Activated naive CD8-positive, alpha-beta T cell treated with anti-CD3 and anti-CD28 coated beads, Interleukin-2, amount 10 ng/mL, durations not matched to agents 7 days and 5 days (primary cell): Measurements from ENCODE around the gene ATP1A1. TPM values are rescaled to one million over a fixed set of nuclear protein-coding genes. Genes with fewer than 3 reads are reported as not detected.

ENCODE experiments used
- ATAC-seq: fragments of 150-1000 bp; cut with Tn5 transposase; one replicate; pipeline ENCODE4 v1.10.0; 2021; ENCODE audit warnings: low read depth, moderate library complexity
- POLR2A ChIA-PET: fragments of 350-600 bp; sonication (Branson Sonifier 250); formaldehyde crosslinking; loops from one replicate; lab custom pipeline; 2021; ENCODE audit warnings: antibody characterized with exemption; lab: Charles Lee
- DNase-seq: peaks from one replicate; pipeline ENCODE4 v3.0.0; 2021
- H3K27ac Mint-ChIP-seq: one replicate; pipeline ENCODE4 v1.8.0; 2022; ENCODE audit warnings: mild to moderate bottlenecking, mixed read lengths
- H3K27me3 Mint-ChIP-seq: one replicate; pipeline ENCODE4 v1.8.0; 2022; ENCODE audit warnings: mild to moderate bottlenecking, moderate library complexity, mixed read lengths
- H3K36me3 Mint-ChIP-seq: one replicate; pipeline ENCODE4 v1.8.0; 2021; ENCODE audit warnings: mild to moderate bottlenecking, mixed read lengths
- H3K4me1 Mint-ChIP-seq: one replicate; pipeline ENCODE4 v1.8.0; 2021; ENCODE audit warnings: mixed read lengths
- H3K4me3 Mint-ChIP-seq: one replicate; pipeline ENCODE4 v1.8.0; 2022; ENCODE audit warnings: mild to moderate bottlenecking, moderate library complexity, mixed read lengths
- H3K9me3 Mint-ChIP-seq: one replicate; pipeline ENCODE4 v1.8.0; 2021; ENCODE audit warnings: mixed read lengths
- total RNA-seq, 2 experiments: library from RNA; stranded (reverse); gene quantifications; one replicate each; pipeline ENCODE4 v1.2.3, GENCODE V29; 2021

Gene ATP1A1
- total RNA-seq, 2 experiments from 2014 or later = 193 to 195 TPM

DNA sequence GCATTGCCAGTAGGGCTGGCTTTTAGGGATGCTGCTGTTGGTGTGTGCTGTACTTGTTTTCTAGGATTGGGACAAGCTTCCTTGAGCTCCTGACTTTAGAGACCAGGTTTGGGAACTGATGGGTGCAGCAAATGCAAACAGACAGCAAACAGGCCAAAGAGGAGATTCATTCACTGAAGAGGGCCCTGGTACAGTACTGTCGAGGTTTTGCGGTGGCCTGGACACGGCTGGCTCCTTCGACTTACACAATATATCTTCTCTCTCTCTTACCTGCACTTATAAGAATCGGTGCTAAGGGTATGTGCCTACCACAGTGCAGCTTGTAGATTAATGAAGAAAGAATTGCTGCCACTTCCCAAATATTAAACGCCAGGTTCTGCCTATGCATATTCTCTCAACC lies 44.6 kb downstream of the ATP1A1 start:
- peaks cover 6% of the 10 kb centered on the region for H3K36me3 Mint-ChIP-seq
- no peaks in the 10 kb centered on the region for H3K27me3 Mint-ChIP-seq
- no peaks in the 10 kb centered on the region for H3K9me3 Mint-ChIP-seq
- POLR2A ChIA-PET = interaction anchor here (0.9 to 5.6 kb wide), 9 partner anchors 11 to 81 kb away, joined by 3 to 50 read pairs (median 6); partner anchors contain the start of gene ATP1A1
- peak overlapping the region; percentile 86 for H3K27ac Mint-ChIP-seq
- no peak for ATAC-seq
- H3K4me1 Mint-ChIP-seq = peaks cover 43% of the 10 kb centered on the region
- H3K4me3 Mint-ChIP-seq = peak overlapping the region; percentile 90
- DNase-seq = no peak

GRCh38 chr1:116418091-116418830 lies 45.2 kb downstream of the ATP1A1 start:
- ATAC-seq (peak; percentile 93), DNase-seq (peak; percentile 93)
- no peaks in the 10 kb centered on the region for H3K9me3 Mint-ChIP-seq
- H3K27me3 Mint-ChIP-seq = no peaks in the 10 kb centered on the region
- POLR2A ChIA-PET = interaction anchor here (0.9 to 5.6 kb wide), 13 partner anchors 11 to 86 kb away, joined by 3 to 50 read pairs (median 4); partner anchors contain the start of gene ATP1A1
- peak overlapping the region; percentile 90 for H3K4me3 Mint-ChIP-seq
- H3K36me3 Mint-ChIP-seq = peaks cover 6% of the 10 kb centered on the region
- H3K27ac Mint-ChIP-seq = peak overlapping the region; percentile 89
- peaks cover 39% of the 10 kb centered on the region for H3K4me1 Mint-ChIP-seq

DNA sequence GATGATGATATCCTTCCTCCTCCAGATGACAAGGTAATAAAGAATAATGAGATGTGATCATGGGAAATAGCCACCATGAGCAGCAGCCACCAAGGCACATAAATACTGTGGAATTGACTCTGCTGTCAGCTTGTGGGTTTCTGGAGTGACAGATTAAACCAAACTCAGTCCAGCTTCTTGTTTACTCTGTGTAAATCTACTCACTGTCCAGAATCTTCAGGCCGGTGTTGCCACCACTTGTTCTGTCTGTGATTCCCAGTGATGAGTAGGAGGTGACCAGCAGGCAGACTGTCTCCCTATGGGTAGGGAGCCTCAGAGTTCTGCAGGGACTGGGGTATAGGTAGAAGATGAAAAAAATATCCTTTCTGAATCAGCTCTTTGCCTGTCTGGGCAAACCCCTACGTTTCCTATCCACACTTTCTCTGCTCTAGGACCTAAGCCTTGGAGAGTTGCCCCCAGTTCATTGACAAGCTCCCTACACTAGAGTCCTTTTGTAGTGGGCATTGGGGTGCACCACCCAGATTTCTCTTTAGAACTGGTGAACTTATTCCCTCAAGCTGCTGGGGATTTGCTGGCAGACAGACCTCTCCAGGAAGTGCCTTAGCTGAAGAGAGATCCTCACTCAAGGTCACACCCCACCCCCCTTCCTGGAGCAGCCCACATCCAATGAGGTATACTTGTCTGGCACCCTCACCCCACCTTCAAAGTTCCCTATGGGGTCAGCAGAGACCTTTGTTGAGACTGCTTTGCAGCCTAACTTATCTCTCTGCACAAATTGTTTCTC lies 47.6 kb downstream of the ATP1A1 start:
- POLR2A ChIA-PET = interaction anchor here (5.6 kb wide), 1 partner anchor 46 kb away, joined by 50 read pairs; the partner anchor contains the start of gene ATP1A1
- Mint-ChIP-seq H3K9me3 (no peaks in the 10 kb centered on the region), H3K27me3 (peaks cover 6% of the 10 kb centered on the region), H3K4me1 (peaks cover 28% of the 10 kb centered on the region), H3K36me3 (no peaks in the 10 kb centered on the region), H3K27ac (no peak overlapping the region), H3K4me3 (no peak overlapping the region)
- ATAC-seq (no peak), DNase-seq (no peak)

- Mint-ChIP-seq H3K4me3 (no peak overlapping the region), H3K27ac (no peak overlapping the region)
- POLR2A ChIA-PET = no interaction called here
These were observed 51.4 kb downstream of the ATP1A1 start for GRCh38 chr1:116424438-116424837.

DNA sequence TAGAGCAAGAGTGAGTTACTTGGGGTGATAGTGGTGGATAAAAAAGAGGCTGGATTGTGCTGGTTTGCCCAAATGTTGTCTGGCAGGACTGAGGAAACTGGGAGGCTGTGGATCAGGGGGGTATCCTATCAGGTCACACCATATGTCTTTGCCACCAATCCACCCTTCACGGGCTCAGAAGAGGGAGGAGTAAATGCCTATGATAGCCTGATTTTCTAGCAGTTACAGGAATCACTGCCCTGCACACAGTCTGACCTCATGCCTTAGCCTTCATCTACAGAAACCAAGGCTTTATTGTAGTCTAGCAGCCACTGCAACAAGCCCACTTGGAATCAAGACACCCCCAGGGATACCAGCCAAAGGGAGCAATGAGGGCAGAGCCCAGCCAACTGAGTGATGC lies 51.8 kb downstream of the ATP1A1 start:
- peaks cover 6% of the 10 kb centered on the region for H3K4me1 Mint-ChIP-seq
- ATAC-seq = no peak
- H3K36me3 Mint-ChIP-seq = no peaks in the 10 kb centered on the region
- H3K4me3 Mint-ChIP-seq = no peak overlapping the region
- POLR2A ChIA-PET = no interaction called here
- DNase-seq = no peak
- H3K27me3 Mint-ChIP-seq = peaks cover 12% of the 10 kb centered on the region
- H3K27ac Mint-ChIP-seq = no peak overlapping the region
- no peaks in the 10 kb centered on the region for H3K9me3 Mint-ChIP-seq

More at GRCh38 chr1:116424438-116424837, 51.4 kb downstream of the ATP1A1 start:
- Mint-ChIP-seq H3K36me3 (no peaks in the 10 kb centered on the region), H3K4me1 (peaks cover 6% of the 10 kb centered on the region), H3K27me3 (peaks cover 8% of the 10 kb centered on the region), H3K9me3 (no peaks in the 10 kb centered on the region)
- ATAC-seq (no peak), DNase-seq (no peak)

DNA sequence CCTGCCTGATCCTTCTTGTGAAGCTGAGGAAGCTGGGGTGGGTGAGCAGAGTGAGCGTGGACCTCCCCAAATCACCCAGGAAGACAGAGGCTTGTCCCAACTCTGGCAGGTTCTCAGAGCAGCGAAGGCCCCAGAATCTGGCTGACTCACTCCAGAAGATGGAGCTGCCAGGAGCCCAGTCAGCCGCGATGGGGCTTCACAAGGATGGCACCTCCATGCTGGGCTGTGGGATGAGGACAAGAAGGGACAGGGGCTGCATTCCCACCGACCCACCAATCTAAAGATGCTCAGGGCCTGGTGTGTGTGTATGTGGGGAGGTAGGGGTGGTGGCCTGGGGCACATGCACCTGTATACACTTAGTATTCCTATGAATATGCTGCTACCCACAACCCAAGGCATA lies 52.9 kb downstream of the ATP1A1 start:
- Mint-ChIP-seq H3K4me3 (no peak overlapping the region), H3K4me1 (no peaks in the 10 kb centered on the region), H3K27me3 (peaks cover 18% of the 10 kb centered on the region), H3K27ac (no peak overlapping the region), H3K9me3 (no peaks in the 10 kb centered on the region), H3K36me3 (no peaks in the 10 kb centered on the region)
- DNase-seq = no peak
- ATAC-seq = no peak
- POLR2A ChIA-PET = no interaction called here

DNA sequence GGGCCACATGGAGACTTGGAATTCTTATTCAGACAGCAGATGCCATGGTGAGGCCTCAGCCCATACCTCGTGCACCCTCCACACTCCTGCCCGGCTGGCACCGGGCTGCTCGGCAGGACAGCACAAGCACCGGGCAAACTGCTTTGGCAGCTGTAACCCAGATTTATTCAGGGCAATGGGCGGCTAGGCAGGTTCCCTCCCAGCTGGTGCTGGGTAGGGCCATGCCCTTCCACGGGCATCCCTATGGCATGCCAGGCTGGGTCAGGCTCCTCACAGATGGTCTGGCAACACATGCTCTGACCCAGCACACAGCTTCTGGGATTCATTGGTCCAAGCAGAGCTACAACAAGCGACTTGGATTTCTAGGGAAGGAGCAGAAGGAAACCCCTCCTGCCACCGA lies 53.4 kb downstream of the ATP1A1 start:
- Mint-ChIP-seq H3K4me1 (no peaks in the 10 kb centered on the region), H3K9me3 (no peaks in the 10 kb centered on the region), H3K4me3 (no peak overlapping the region), H3K36me3 (no peaks in the 10 kb centered on the region), H3K27ac (no peak overlapping the region), H3K27me3 (peaks cover 18% of the 10 kb centered on the region)
- POLR2A ChIA-PET = no interaction called here
- DNase-seq = no peak
- no peak for ATAC-seq

DNA sequence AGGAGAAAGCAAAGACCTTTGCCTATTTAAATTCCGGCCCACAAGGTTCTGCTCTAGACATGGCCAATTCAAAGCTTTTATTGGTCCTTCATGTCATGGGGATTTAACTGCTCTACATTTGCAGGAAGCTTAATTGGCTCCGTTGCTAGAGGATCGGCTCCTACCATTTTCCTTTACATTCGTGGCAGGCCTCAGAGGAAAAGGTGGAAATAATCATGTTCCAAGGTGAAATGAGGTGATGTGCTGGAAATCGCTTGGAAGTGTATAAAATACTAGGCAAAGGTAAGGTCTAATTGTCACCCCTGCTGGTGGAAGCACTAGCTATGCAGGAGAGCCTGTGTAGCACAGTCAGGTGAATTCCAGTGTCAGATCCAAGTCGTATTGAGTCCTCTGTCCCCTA lies 55.5 kb downstream of the ATP1A1 start:
- DNase-seq = no peak
- POLR2A ChIA-PET = interaction anchor here (1.8 kb wide), 1 partner anchor 11 kb away, joined by 5 read pairs; no protein-coding TSS in a partner anchor
- ATAC-seq = no peak
- Mint-ChIP-seq H3K4me3 (no peak overlapping the region), H3K27me3 (peaks cover 22% of the 10 kb centered on the region), H3K4me1 (no peaks in the 10 kb centered on the region), H3K9me3 (no peaks in the 10 kb centered on the region), H3K36me3 (no peaks in the 10 kb centered on the region), H3K27ac (no peak overlapping the region)

GRCh38 chr1:116429821-116430374 lies 56.9 kb downstream of the ATP1A1 start:
- Mint-ChIP-seq H3K4me3 (no peak overlapping the region), H3K27ac (no peak overlapping the region), H3K4me1 (no peaks in the 10 kb centered on the region), H3K9me3 (no peaks in the 10 kb centered on the region), H3K36me3 (no peaks in the 10 kb centered on the region), H3K27me3 (peaks cover 18% of the 10 kb centered on the region)
- ATAC-seq (no peak), DNase-seq (no peak)
- POLR2A ChIA-PET = interaction anchor here (1.8 kb wide), 1 partner anchor 12 kb away, joined by 5 read pairs; no protein-coding TSS in a partner anchor

GRCh38 chr1:116431870-116432500 lies 58.9 kb downstream of the ATP1A1 start:
- POLR2A ChIA-PET = no interaction called here
- DNase-seq = no peak
- Mint-ChIP-seq H3K9me3 (no peaks in the 10 kb centered on the region), H3K27ac (no peak overlapping the region), H3K36me3 (no peaks in the 10 kb centered on the region), H3K4me3 (no peak overlapping the region), H3K4me1 (no peaks in the 10 kb centered on the region), H3K27me3 (peaks cover 16% of the 10 kb centered on the region)
- no peak for ATAC-seq

GRCh38 chr1:116432655-116433265 lies 59.7 kb downstream of the ATP1A1 start:
- no peak overlapping the region for H3K27ac Mint-ChIP-seq
- H3K4me3 Mint-ChIP-seq = no peak overlapping the region
- no peaks in the 10 kb centered on the region for H3K36me3 Mint-ChIP-seq
- no peak for ATAC-seq
- no peaks in the 10 kb centered on the region for H3K4me1 Mint-ChIP-seq
- H3K27me3 Mint-ChIP-seq = peaks cover 22% of the 10 kb centered on the region
- POLR2A ChIA-PET = no interaction called here
- DNase-seq = no peak
- H3K9me3 Mint-ChIP-seq = no peaks in the 10 kb centered on the region

DNA sequence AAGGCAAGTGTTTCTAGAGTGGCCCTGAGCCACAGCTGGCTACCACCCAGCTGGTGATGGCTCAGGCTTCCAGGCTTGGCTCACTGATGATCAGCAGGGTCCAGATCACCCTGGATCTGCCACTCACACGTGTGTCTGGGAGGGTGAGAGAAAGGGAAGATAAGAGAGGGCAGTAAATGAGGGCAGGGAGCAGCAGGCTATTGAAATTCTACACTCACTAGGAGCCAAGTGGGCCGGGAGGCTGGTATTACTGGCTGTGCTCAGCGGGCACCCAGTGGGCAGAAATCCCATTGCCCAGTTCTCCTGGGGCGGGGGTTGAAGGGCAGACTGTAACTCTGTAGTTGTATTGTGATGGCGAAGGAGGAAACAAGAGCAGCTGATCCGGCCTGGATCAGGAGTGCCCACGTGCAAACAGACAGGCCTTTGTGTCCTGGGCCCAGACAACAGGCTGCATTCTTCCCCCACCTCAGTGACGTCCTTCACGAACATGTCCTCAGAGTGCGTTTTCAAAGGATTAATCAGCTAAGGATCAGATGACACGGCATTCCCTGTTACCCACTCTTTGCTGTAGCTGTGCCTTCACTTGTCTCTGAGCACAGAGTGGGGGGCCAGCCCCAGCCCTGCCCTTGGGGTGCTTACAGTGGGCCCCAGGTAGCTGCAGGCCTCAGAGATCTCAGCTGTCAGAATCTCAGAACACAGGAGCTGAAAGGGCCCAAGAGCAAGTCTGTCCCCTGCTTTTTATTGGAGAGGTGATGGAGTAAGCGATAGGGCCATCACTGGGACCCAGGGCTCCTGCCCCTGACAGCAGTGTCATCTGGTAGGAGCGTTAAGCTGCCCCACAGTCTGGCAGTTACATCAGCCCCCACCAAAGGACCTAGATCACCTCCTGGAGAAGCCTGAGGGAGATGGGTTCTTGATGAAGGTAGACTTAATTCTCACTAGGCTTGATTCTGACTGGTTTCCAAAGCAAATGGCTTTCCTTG lies 60.5 kb downstream of the ATP1A1 start:
- DNase-seq (no peak), ATAC-seq (no peak)
- no peak overlapping the region for H3K4me3 Mint-ChIP-seq
- H3K27ac Mint-ChIP-seq = no peak overlapping the region
- no peaks in the 10 kb centered on the region for H3K36me3 Mint-ChIP-seq
- no peaks in the 10 kb centered on the region for H3K4me1 Mint-ChIP-seq
- H3K9me3 Mint-ChIP-seq = no peaks in the 10 kb centered on the region
- H3K27me3 Mint-ChIP-seq = peaks cover 30% of the 10 kb centered on the region
- POLR2A ChIA-PET = interaction anchor here (2.9 kb wide), 1 partner anchor 16 kb away, joined by 12 read pairs; no protein-coding TSS in a partner anchor
